NCI-H1436 treated with DMSO at 0.1 percent for 48 hours (cell line): ENCODE measurements around the gene PIH1D2.
A peak's percentile ranks its signal among the peaks of the same experiment; 100 is the strongest.
"Not testable (repeated sequence)": the region's sequence is repeated elsewhere in the genome, so short reads cannot be mapped to it uniquely, and the experiment has no call there.

Experiments used
- DNase-seq: peaks from one replicate; lab custom pipeline; 2025; lab: John Stamatoyannopoulos, UW

Gene PIH1D2

DNA sequence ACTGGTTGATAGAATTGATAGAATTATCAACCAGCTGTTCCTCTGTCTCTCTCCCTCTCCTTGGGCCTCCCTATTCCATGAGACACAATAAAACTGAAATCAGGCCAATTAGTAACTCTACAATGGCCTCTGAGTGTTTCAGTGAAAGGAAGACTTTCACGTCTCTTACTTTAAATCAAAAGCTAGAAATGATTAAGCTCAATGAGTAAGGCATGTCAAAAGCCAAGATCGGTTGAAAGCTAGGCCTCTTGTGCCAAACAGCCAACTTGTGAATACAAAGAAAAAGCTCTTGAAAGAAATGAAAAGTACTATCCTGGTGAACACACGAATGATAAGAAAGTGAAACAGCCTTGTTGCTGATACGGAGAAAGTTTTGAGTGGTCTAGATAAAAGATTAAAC is 16.6 kb downstream of the PIH1D2 start:
- no peak for DNase-seq

DNA sequence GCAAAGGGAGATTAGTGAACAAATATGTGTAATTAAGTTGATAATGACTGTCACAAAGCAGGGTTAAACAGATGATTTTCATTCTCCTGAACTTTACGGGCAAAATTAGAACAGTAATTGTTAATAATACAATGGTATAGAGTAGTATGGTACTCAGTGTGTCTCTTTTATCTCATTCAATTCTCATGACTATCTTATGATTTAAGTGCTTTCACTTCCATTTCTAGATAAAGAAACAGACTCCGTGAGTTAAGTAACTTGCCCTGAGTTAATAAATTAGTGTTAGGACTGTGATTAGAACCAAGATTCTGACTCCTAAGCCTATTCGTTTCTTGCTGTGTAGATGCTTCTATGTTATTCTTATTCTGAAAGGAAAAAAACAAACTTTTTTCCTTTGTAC is 22.0 kb downstream of the PIH1D2 start:
- DNase-seq, result no peak

- DNase-seq, result no peak
Measured at GRCh38 chr11:112050721-112051120, 23.1 kb downstream of the PIH1D2 start.

DNA sequence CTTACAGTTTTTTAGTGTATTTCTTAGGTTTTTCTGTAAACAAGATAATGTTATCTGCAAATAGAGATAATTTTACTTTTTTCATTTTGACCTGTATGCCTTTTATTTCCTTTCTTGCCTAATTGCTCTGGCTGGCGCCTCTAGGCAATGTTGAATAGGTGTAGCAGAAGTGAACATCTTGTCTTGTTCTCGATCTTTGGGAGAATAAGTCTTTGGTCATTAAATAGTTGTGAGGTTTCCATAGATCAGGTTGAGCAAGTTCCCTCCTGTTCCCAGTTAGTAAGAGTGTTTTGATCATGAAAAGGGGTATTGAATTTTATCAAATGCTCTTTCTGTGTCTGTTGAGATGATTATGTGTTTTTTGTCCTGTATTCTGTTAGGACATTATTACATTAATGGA is 24.0 kb downstream of the PIH1D2 start:
- no peak for DNase-seq

DNA sequence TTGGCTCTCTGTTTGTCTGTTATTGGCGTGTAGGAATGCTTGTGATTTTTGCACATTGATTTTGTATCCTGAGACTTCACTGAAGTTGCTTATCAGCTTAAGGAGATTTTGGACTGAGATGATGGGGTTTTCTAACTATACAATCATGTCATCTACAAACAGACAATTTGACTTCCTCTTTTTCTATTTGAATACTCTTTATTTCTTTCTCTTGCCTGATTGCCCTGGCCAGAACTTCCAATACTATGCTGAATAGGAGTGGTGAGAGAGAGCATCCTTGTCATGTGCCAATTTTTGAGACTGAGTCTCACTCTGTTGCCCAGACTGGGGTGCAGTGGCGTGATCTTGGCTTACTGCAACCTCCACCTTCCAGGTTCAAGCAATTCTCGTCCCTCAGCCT is 25.6 kb downstream of the PIH1D2 start:
- DNase-seq, result not testable (repeated sequence)

GRCh38 chr11:112046647-112047046 is 27.2 kb downstream of the PIH1D2 start:
- DNase-seq, result not testable (repeated sequence)

- DNase-seq, result no peak
Measured at GRCh38 chr11:112044961-112045360, 28.9 kb downstream of the PIH1D2 start.

- DNase-seq, result no peak
Measured at GRCh38 chr11:112042961-112043304, 30.9 kb downstream of the PIH1D2 start.

- no peak for DNase-seq
Measured at GRCh38 chr11:112042161-112042960, 31.5 kb downstream of the PIH1D2 start.

- DNase-seq, result no peak
Measured at GRCh38 chr11:112037527-112037926, 36.3 kb downstream of the PIH1D2 start.

GRCh38 chr11:112033902-112034301 is 39.9 kb downstream of the PIH1D2 start:
- DNase-seq, result no peak

DNA sequence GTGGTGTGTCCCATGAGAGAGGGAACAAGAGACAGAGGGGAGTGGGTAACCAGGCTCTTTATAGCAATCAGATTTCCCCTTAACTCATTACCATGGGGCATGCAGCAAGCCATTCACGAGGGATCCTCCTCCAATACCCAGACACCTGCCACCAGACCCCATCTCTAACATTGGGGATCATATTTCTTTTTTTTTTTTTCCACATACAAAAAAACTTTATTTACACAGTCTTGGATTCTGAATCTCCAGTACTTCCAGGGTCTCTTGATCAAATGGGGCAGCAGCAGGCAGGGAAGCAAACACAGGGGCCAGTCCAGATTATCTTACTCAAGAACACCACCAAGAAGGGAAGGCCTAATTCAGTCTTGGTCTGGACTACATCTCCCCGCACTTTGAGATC is 44.4 kb downstream of the PIH1D2 start:
- DNase-seq, result no peak

GRCh38 chr11:112026784-112027410 is 46.9 kb downstream of the PIH1D2 start:
- DNase-seq, result not testable (repeated sequence)

GRCh38 chr11:112025707-112026106 is 48.1 kb downstream of the PIH1D2 start:
- DNase-seq, result no peak

- DNase-seq, result peak; percentile 3
Measured at GRCh38 chr11:112024773-112025678, 48.8 kb downstream of the PIH1D2 start, which contains the start of gene DLAT. Gene DLAT, plus strand, starts transcription at chr11:112025408. Its CDS starts 65 bp downstream, at chr11:112025473.

DNA sequence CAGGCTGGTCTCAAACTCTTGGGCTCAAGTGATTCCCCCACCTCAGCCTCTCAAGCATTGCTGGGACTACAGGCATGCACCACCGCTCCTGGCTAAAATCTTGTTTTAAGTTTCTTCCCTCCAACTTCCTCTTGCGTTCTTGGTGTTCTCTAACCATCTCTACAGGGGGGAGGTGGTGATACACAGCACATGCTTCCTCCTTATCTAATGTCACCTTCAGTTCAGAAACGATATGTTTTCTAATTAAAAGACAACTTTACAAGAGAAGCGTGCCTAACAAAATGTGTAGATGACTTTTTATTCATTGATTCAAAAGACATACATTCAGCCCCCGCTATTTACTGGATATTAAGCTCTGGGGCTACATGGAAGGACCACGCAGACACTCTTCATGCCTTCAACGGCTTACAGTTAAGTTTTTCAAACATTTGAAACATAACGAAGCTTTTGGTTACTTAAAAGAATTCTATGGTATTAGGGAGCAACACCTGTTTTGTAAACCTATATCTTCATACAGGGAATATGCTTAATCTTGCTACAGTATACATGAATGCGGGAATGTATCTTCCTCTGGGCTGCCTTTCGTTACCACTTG is 49.5 kb downstream of the PIH1D2 start:
- DNase-seq, result no peak

DNA sequence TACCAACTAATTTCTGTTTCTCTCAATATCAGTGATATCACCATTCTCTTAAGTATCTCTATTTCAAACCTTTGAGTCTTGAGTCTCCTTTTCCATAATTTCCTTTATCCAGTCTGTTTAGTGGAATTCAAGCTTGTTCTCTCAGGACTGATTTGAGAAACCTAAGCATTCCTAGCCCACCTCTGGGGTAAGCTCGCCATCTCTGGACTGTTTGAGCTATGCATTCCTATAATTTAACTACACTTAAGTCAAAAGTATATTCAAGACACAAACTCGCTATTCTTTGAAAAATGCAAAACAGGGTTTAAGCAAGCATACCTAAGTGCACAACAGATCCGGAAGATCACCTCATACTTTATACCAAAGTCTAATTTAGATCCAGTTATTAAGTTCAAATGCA is 50.7 kb downstream of the PIH1D2 start:
- DNase-seq, result no peak

GRCh38 chr11:112019066-112019465 is 54.8 kb downstream of the PIH1D2 start:
- DNase-seq, result no peak
